Endothelial cell of umbilical vein (primary cell): Measurements from ENCODE around the gene CABLES1. TPM values are rescaled to one million over a fixed set of nuclear protein-coding genes. Genes with fewer than 3 reads are reported as not detected.

Experiments
- BruUV-seq: library from RNA; stranded (reverse); fragments of 400-500 nt; replicated peaks from 2 replicates; lab custom pipeline; 2021; lab: Mats Ljungman, UMichigan
- CTCF ChIA-PET: fragments of 300-600, 350-600 bp; sonication (Branson Sonifier 250); formaldehyde crosslinking; loops from one replicate; lab custom pipeline; 2021; ENCODE audit warnings: antibody characterized with exemption, inconsistent platforms; lab: Charles Lee
- POLR2A ChIA-PET: fragments of 300-600, 350-600 bp; sonication (Branson Sonifier 250); formaldehyde crosslinking; loops from one replicate; lab custom pipeline; 2021; ENCODE audit warnings: antibody characterized with exemption, inconsistent platforms; lab: Charles Lee
- DNase-seq: peaks from one replicate; pipeline ENCODE4 v3.0.0-alpha.2; 2011; ENCODE audit warnings: low read depth, low spot score
- FAIRE-seq: peaks from 2 replicates; lab custom pipeline; 2011; peaks lifted over from hg19 to GRCh38; lab: Jason Lieb, UNC
- H2AFZ ChIP-seq: 2 replicates; pipeline ENCODE4 v1.6.0; 2012; ENCODE audit warnings: low read depth, low read length, control low read depth, inconsistent platforms
- H3K27ac ChIP-seq: 2 replicates; pipeline ENCODE4 v1.5.1; 2011; ENCODE audit warnings: low read depth, mild to moderate bottlenecking, control low read depth, low read length, moderate library complexity; ENCODE audit not compliant: insufficient read depth
- H3K27me3 ChIP-seq, 2 experiments: 2 replicates each; pipeline versions ENCODE4 v1.6.0 to v1.6.1; 2011; ENCODE audit warnings: low read length in 2 of 2, mixed read lengths in 1 of 2; ENCODE audit not compliant: control insufficient read depth in 2 of 2, insufficient read depth in 2 of 2
- H3K36me3 ChIP-seq, 2 experiments: 2 replicates in 1 of 2; 3 replicates in 1 of 2; pipeline ENCODE4 v1.5.1; 2011; ENCODE audit warnings: low read length in 2 of 2, mild to moderate bottlenecking in 1 of 2, moderate library complexity in 1 of 2; ENCODE audit not compliant: control insufficient read depth in 2 of 2, insufficient read depth in 2 of 2; ENCODE audit errors: extremely low read depth in 1 of 2
- H3K4me1 ChIP-seq: 3 replicates; pipeline ENCODE4 v1.5.1; 2011; ENCODE audit warnings: mild to moderate bottlenecking, low read length; ENCODE audit not compliant: control insufficient read depth, insufficient read depth; ENCODE audit errors: extremely low read depth
- H3K4me2 ChIP-seq: 2 replicates; pipeline ENCODE4 v1.6.1; 2011; ENCODE audit warnings: low read length, control low read depth, mixed read lengths; ENCODE audit not compliant: insufficient read depth
- H3K4me3 ChIP-seq, 3 experiments: fragments of 200-600 bp in 1 of 3; sonication (generic), shearing (Covaris generic) in 1 of 3; replicated peaks in 1 of 3; 2 replicates each; pipeline ENCODE4 v1.5.1; 2011 to 2016; ENCODE audit warnings: control low read depth in 3 of 3, low read length in 3 of 3, mild to moderate bottlenecking in 2 of 3, inconsistent platforms in 1 of 3, low read depth in 1 of 3, moderate library complexity in 1 of 3; ENCODE audit not compliant: insufficient read depth in 1 of 3
- H3K79me2 ChIP-seq: 2 replicates; pipeline ENCODE4 v1.6.0; 2012; ENCODE audit warnings: low read length, inconsistent platforms; ENCODE audit not compliant: control insufficient read depth, insufficient read depth
- H3K9ac ChIP-seq: replicated peaks from 2 replicates; pipeline ENCODE3; 2011; ENCODE audit warnings: low read length, control low read depth; ENCODE audit not compliant: insufficient read depth; ENCODE audit errors: extremely low read depth
- H3K9me1 ChIP-seq: replicated peaks from 3 replicates; pipeline ENCODE4 v1.6.0; 2011; ENCODE audit warnings: mild to moderate bottlenecking, low read length; ENCODE audit not compliant: control insufficient read depth, insufficient read depth; ENCODE audit errors: extremely low read depth
- H3K9me3 ChIP-seq: replicated peaks from 2 replicates; pipeline ENCODE4 v1.5.1; 2012; ENCODE audit warnings: low read length, inconsistent platforms; ENCODE audit not compliant: control insufficient read depth, insufficient read depth
- H4K20me1 ChIP-seq: replicated peaks from 2 replicates; pipeline ENCODE3; 2011; ENCODE audit warnings: mild to moderate bottlenecking, low read length; ENCODE audit not compliant: control insufficient read depth, insufficient read depth; ENCODE audit errors: extremely low read depth
- EZH2 ChIP-seq: IDR thresholded peaks from 2 replicates; pipeline ENCODE4 v1.6.1; 2012; ENCODE audit warnings: borderline replicate concordance, low read depth, mild to moderate bottlenecking, moderate library complexity, low read length, inconsistent platforms; ENCODE audit not compliant: severe bottlenecking
- FOS ChIP-seq: IDR thresholded peaks from 2 replicates; pipeline ENCODE4 v1.6.1; 2011; ENCODE audit warnings: mild to moderate bottlenecking, low read length, moderate library complexity, borderline replicate concordance; ENCODE audit not compliant: insufficient read depth
- GATA2 ChIP-seq: IDR thresholded peaks from 2 replicates; pipeline ENCODE4 v1.7.0; 2011; ENCODE audit warnings: low read depth, mild to moderate bottlenecking, moderate library complexity, mixed read lengths, low read length; ENCODE audit not compliant: insufficient read length, insufficient read depth
- JUN ChIP-seq: IDR thresholded peaks from 2 replicates; pipeline ENCODE4 v1.6.1; 2011; ENCODE audit warnings: borderline replicate concordance, low read depth; ENCODE audit not compliant: insufficient read length, insufficient read depth
- MYC ChIP-seq: IDR thresholded peaks from one replicate; pipeline ENCODE4 v1.6.1; 2011; ENCODE audit warnings: mild to moderate bottlenecking, low read depth, low read length
- POLR2A ChIP-seq: IDR thresholded peaks from 2 replicates; pipeline ENCODE4 v1.6.1; 2012; ENCODE audit warnings: low read depth, mild to moderate bottlenecking, control low read depth, low read length
- POLR2AphosphoS5 ChIP-seq: IDR thresholded peaks from 2 replicates; pipeline ENCODE4 v1.6.1; 2012; ENCODE audit warnings: low read depth, mild to moderate bottlenecking, control low read depth, low read length, moderate library complexity; ENCODE audit not compliant: insufficient read depth
- dilution Hi-C: fragments of 300-500 bp; cut with MboI; formaldehyde crosslinking; loops from one replicate; pipeline ENCODE4 v1.15.0; 2019; ENCODE audit warnings: low sequenced_read_pairs; ENCODE audit not compliant: extremely low pct_ligation_motif_present
- intact Hi-C: fragments of 100-400 bp; cut with micrococcal nuclease; formaldehyde crosslinking; loops from one replicate; pipeline ENCODE4 v1.10.0; 2022
- polyA plus RNA-seq, 4 experiments: library from polyadenylated mRNA; depleted of rRNA in 3 of 4; stranded (reverse) in 3 of 4; unstranded in 1 of 4; fragments of >200 nt; gene quantifications; 2 replicates each; pipeline versions ENCODE4 v1.2.1 to v1.2.3, GENCODE V29; 2011 to 2012; ENCODE audit warnings: missing spikeins in 1 of 4
- total RNA-seq: library from RNA; stranded (reverse); gene quantifications from 2 replicates; pipeline ENCODE4 v1.2.3, GENCODE V29; 2021
- TF ChIP-seq, protein P1 (sequence below): IDR thresholded peaks from 2 replicates; pipeline ENCODE4 v1.6.1; 2011; ENCODE audit not compliant: insufficient read depth, insufficient read length
- TF ChIP-seq, protein P2 (sequence below), 2 donors: IDR thresholded peaks; 1 replicate in 1 of 2; 2 replicates in 1 of 2; pipeline ENCODE4 v1.5.1; 2011; ENCODE audit warnings: low read length in 2 of 2, mild to moderate bottlenecking in 2 of 2, moderate library complexity in 2 of 2, control low read depth in 1 of 2, inconsistent platforms in 1 of 2, low read depth in 1 of 2; ENCODE audit not compliant: insufficient read depth in 1 of 2; ENCODE audit errors: extremely low read depth in 1 of 2

Gene CABLES1
- total and polyA plus RNA-seq, 2 donors (not counting 3 experiments of a cell fraction or from before 2014, with no cell fraction given): 40.2 to 71.1 TPM

DNA sequence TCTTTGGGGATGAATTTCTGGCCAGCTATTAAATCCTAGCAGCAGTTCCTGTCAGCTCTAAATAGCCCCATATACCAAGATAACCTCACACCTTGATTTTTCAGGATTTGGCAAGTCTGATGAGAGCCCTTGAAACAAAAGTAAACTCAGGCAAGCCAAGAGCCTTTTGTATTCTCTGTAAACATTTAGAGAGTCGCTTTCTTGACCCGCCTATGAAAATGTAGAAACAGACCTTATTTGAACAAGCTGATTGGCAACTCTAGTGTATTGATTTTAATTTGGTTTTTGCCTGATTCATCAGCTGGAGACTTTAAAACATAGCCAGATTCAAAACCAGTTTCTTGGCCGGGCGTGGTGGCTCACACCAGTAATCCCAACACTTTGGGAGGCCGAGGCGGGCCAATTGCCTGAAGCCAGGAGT lies 43.4 kb downstream of the CABLES1 start:
- no TSS peak for BruUV-seq

More for the DNA sequence above, 43.4 kb downstream of the CABLES1 start:
- Histone ChIP-seq H2AFZ (no peak overlapping the region), H3K27me3 (no peaks in the 10 kb centered on the region), H3K9me1 (no peaks in the 10 kb centered on the region), H3K36me3 (peaks cover 0 to 16% of the 10 kb centered on the region in 2 experiments), H3K79me2 (peaks cover 31% of the 10 kb centered on the region), H3K4me1 (peaks cover 15% of the 10 kb centered on the region), H3K27ac (no peak overlapping the region), H3K9me3 (no peaks in the 10 kb centered on the region), H4K20me1 (peaks cover 2% of the 10 kb centered on the region), H3K4me2 (no peak overlapping the region), H3K9ac (no peak overlapping the region), H3K4me3 (no peak overlapping the region)
- ChIA-PET POLR2A (no interaction called here), CTCF (interaction anchor here (2.4 kb wide), 1 partner anchor 12 kb away, joined by 7 read pairs; no protein-coding TSS in a partner anchor)
- FAIRE-seq: peak; percentile 26
- dilution Hi-C loops (no loop called here), intact Hi-C loops (no loop called here)
- no peak for TF ChIP-seq MYC
- TF ChIP-seq, protein P1, sequence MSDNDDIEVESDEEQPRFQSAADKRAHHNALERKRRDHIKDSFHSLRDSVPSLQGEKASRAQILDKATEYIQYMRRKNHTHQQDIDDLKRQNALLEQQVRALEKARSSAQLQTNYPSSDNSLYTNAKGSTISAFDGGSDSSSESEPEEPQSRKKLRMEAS: no peak
- no peak for TF ChIP-seq JUN
- TF ChIP-seq POLR2AphosphoS5: no peak
- TF ChIP-seq POLR2A: no peak
- TF ChIP-seq FOS: no peak
- TF ChIP-seq, protein P2, sequence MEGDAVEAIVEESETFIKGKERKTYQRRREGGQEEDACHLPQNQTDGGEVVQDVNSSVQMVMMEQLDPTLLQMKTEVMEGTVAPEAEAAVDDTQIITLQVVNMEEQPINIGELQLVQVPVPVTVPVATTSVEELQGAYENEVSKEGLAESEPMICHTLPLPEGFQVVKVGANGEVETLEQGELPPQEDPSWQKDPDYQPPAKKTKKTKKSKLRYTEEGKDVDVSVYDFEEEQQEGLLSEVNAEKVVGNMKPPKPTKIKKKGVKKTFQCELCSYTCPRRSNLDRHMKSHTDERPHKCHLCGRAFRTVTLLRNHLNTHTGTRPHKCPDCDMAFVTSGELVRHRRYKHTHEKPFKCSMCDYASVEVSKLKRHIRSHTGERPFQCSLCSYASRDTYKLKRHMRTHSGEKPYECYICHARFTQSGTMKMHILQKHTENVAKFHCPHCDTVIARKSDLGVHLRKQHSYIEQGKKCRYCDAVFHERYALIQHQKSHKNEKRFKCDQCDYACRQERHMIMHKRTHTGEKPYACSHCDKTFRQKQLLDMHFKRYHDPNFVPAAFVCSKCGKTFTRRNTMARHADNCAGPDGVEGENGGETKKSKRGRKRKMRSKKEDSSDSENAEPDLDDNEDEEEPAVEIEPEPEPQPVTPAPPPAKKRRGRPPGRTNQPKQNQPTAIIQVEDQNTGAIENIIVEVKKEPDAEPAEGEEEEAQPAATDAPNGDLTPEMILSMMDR (IDR thresholded peaks at IDR 0.05; ENCODE audit: extremely low read depth in 1 of 2, insufficient read depth in 1 of 2, low read depth in 1 of 2, low read length in 2 of 2): no peak
- TF ChIP-seq EZH2: no peak
- TF ChIP-seq GATA2: no peak
- no peak for DNase-seq
